Measurements from ENCODE around the gene MTHFD1L.

GRCh38 chr6:150894935-150895552 is 29.5 kb downstream of the MTHFD1L start:
- TF ChIP-seq ARNT (IDR thresholded peaks at IDR 0.05), result no peak
- no peak for TF ChIP-seq FOXM1 (IDR thresholded peaks at IDR 0.05; ENCODE audit: borderline replicate concordance)
- no peak for TF ChIP-seq FOXA1 (IDR thresholded peaks at IDR 0.05)
- TF ChIP-seq SP1 (IDR thresholded peaks at IDR 0.05), result no peak
- no peak for TF ChIP-seq SUZ12 (IDR thresholded peaks at IDR 0.05)
- no peak for TF ChIP-seq L3MBTL2 (conservative IDR thresholded peaks at IDR 0.05)
- TF ChIP-seq ELF4 (IDR thresholded peaks at IDR 0.05), result no peak
